ENCODE results near the gene GMDS. TPM values are rescaled to one million over a fixed set of nuclear protein-coding genes. Genes with fewer than 3 reads are reported as not detected.

Gene GMDS
- total RNA-seq, 4 donors from 2014 or later: 9.5 to 32.8 (median 22.4) TPM

DNA sequence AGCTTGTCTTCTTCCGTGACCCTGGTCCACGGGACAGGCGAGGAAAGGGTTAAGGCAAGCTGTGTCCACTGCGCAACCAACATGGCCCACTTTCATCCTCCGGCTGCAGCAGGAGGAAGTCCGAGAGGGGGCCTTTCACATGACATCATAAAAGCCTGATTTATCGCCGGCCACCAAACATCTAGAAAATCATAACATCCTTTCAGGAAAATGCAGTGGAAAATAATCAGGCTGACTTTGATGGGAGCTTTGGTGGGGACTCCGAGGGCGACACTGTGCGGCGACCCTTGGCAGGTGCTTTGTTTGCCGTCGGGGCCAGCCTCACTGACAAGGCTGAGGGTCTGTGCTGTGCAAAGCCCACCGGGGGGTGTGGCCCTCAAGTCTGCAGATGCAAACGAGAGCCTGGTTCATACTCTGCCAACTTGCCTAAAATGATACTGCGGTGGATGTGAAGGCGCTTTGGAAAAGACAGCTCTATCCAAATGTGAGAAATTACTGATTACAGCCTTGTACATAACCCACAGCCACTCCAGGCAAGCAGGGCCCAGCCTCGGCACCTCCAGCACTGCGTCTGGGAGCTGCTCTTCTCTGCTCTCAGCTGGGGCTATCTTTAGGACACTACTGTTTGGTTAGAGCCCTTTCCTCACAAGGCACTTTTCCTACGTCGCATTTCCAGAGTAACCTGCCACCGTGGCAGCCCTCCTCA, 609.9 kb downstream of the GMDS start:
- H3K27ac ChIP-seq: no peak overlapping the region

GRCh38 chr6:1634081-1634480, 611.3 kb downstream of the GMDS start:
- intact Hi-C loops (cut with DNase I): no loop called here
- DNase-seq: no peak
- Histone ChIP-seq H3K27ac (no peak overlapping the region), H3K9me3 (no peaks in the 10 kb centered on the region), H3K27me3 (no peaks in the 10 kb centered on the region), H3K36me3 (no peaks in the 10 kb centered on the region), H3K4me3 (replicated peaks in 1 of 3) (no peak overlapping the region), H3K4me1 (no peaks in the 10 kb centered on the region)
- 91 to 95% methylated on average over 4 of the region's 4 CpGs for WGBS, 2 donors
- TF ChIP-seq POLR2A (IDR thresholded peaks at IDR 0.05) (no peak), CTCF (IDR thresholded peaks at IDR 0.05) (no peak)

More for the DNA sequence above, 609.9 kb downstream of the GMDS start:
- no peak for DNase-seq
- Histone ChIP-seq H3K4me1 (no peaks in the 10 kb centered on the region), H3K9me3 (no peaks in the 10 kb centered on the region), H3K4me3 (replicated peaks in 1 of 3) (no peak overlapping the region), H3K36me3 (no peaks in the 10 kb centered on the region), H3K27me3 (no peaks in the 10 kb centered on the region)
- WGBS, 2 donors: 69 to 73% methylated on average over 19 to 23 of the region's 23 CpGs
- intact Hi-C loops (cut with DNase I): no loop called here
- TF ChIP-seq CTCF (IDR thresholded peaks at IDR 0.05): no peak
- TF ChIP-seq POLR2A (IDR thresholded peaks at IDR 0.05): no peak

DNA sequence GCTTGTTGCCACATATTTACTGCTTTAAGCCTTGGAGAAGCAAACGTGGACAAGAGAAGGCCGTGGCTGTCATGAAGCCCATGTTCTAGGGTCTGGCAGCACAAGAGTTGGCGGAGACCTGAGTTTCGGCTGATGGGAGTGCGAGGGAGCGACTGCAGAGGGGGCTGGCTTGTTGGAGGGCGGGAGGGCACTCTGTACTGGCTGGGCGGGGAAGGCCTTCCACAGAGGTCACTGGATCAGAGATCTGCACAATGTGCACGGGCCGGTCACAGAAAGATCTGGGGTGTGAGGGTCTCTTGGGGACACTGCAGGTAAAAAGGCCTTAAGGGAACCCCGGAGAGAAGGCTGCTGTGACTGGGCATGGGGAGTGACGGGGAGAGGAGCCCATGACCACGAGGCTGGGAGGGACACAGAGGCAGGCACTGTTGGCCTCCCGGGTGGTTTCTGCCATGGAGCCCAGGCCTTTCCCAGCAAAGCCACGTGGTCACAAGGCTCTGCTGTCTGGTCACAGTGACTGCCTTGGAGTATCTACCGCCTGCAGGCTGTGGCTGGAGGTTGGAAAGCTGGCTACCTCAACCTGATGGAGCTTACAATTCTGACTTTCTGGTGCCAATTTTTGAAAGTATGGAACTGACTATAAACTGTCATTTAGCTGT, 611.9 kb downstream of the GMDS start:
- no peak for DNase-seq
- WGBS, 2 donors: 89 to 97% methylated on average over 16 of the region's 16 CpGs
- Histone ChIP-seq H3K27ac (no peak overlapping the region), H3K9me3 (no peaks in the 10 kb centered on the region), H3K4me1 (no peaks in the 10 kb centered on the region), H3K27me3 (no peaks in the 10 kb centered on the region), H3K4me3 (replicated peaks in 1 of 3) (no peak overlapping the region), H3K36me3 (no peaks in the 10 kb centered on the region)
- intact Hi-C loops (cut with DNase I): no loop called here
- no peak for TF ChIP-seq POLR2A (IDR thresholded peaks at IDR 0.05)
- TF ChIP-seq CTCF (IDR thresholded peaks at IDR 0.05): no peak

GRCh38 chr6:1631251-1631650, 614.2 kb downstream of the GMDS start:
- TF ChIP-seq CTCF (IDR thresholded peaks at IDR 0.05) (no peak), POLR2A (IDR thresholded peaks at IDR 0.05) (no peak)
- Histone ChIP-seq H3K4me3 (replicated peaks in 1 of 3) (no peak overlapping the region), H3K9me3 (no peaks in the 10 kb centered on the region), H3K27me3 (no peaks in the 10 kb centered on the region), H3K36me3 (no peaks in the 10 kb centered on the region), H3K27ac (no peak overlapping the region), H3K4me1 (no peaks in the 10 kb centered on the region)
- intact Hi-C loops (cut with DNase I): no loop called here
- DNase-seq: no peak
- WGBS, 2 donors: 94 to 97% methylated on average over 4 of the region's 4 CpGs

- H3K9me3 ChIP-seq: no peaks in the 10 kb centered on the region
- no peaks in the 10 kb centered on the region for H3K4me1 ChIP-seq
- H3K27me3 ChIP-seq: no peaks in the 10 kb centered on the region
- no peak overlapping the region for H3K27ac ChIP-seq
- no peaks in the 10 kb centered on the region for H3K36me3 ChIP-seq
- DNase-seq: no peak
- intact Hi-C loops (cut with DNase I): no loop called here
- no peak for TF ChIP-seq CTCF (IDR thresholded peaks at IDR 0.05)
- no peak overlapping the region for H3K4me3 ChIP-seq (replicated peaks in 1 of 3)
- WGBS, 2 donors: 86 to 87% methylated on average over 11 of the region's 11 CpGs
These were observed 614.6 kb downstream of the GMDS start for GRCh38 chr6:1630771-1631217.
